ENCODE measurements around the gene MAPK10.

MAPK10 gene

DNA sequence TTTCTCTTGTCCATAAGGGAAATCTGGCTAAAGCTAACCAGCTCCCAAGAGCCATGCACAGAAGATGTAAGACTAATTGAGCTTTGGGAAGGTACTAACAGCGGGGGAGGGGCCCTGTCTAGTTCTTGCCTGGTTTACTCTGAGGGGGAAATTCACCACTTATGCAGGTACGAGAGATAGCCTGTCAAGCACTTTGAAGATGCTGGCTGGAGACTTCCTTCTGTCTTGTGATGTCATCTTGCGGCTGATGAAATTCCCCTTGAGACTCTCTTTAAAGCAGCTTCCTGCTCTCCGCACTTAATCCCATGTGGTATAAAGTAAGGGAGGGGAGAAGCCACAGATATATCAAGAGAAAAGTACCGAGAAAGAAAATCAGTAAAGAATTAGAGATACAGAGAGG lies 345.3 kb downstream of the MAPK10 start:
- TF ChIP-seq, protein P1, sequence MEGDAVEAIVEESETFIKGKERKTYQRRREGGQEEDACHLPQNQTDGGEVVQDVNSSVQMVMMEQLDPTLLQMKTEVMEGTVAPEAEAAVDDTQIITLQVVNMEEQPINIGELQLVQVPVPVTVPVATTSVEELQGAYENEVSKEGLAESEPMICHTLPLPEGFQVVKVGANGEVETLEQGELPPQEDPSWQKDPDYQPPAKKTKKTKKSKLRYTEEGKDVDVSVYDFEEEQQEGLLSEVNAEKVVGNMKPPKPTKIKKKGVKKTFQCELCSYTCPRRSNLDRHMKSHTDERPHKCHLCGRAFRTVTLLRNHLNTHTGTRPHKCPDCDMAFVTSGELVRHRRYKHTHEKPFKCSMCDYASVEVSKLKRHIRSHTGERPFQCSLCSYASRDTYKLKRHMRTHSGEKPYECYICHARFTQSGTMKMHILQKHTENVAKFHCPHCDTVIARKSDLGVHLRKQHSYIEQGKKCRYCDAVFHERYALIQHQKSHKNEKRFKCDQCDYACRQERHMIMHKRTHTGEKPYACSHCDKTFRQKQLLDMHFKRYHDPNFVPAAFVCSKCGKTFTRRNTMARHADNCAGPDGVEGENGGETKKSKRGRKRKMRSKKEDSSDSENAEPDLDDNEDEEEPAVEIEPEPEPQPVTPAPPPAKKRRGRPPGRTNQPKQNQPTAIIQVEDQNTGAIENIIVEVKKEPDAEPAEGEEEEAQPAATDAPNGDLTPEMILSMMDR (IDR thresholded peaks at IDR 0.05): no peak

DNA sequence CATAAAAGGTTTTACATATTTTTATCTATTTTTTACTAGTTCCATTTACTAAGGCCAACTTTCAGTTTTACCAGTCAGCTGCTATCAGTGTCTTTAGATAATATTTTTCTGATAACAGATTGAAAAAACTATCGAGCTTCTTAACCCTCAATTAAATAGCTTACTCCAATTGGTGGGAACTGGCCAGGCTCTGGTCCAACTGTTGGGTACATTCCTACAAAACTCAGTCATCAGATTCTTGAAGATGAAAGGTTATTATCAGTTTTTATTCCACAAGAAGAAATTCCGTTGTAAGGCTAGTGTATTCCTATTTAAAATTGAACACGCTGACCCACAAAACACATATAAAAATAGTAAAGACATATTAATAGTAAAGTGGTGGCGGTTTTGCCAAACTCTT lies 346.2 kb downstream of the MAPK10 start:
- TF ChIP-seq, protein P1 (IDR thresholded peaks at IDR 0.05): no peak

GRCh38 chr4:86011117-86011516 lies 348.7 kb downstream of the MAPK10 start:
- TF ChIP-seq, protein P1 (IDR thresholded peaks at IDR 0.05): no peak

DNA sequence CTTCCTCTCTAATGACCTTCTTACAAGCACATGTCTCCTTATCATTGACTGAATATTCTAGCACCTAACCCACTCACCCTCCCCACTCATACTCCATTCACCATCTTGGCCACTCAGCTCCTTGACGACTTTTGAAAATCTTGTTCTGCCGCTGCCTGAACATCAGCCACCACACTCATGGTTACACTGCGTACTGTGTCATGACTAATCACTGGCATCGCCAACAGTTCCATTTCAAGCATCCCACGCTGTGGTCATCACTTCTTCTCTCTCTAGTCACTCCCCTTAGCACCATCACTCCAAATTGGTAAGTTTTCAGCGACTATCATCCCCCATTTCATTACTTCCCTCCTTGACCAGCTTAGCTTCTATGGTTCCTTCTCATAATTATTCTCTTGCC lies 352.8 kb downstream of the MAPK10 start:
- TF ChIP-seq, protein P1 (IDR thresholded peaks at IDR 0.05): no peak

GRCh38 chr4:86006057-86006456 lies 353.8 kb downstream of the MAPK10 start:
- TF ChIP-seq, protein P1 (IDR thresholded peaks at IDR 0.05): no peak

DNA sequence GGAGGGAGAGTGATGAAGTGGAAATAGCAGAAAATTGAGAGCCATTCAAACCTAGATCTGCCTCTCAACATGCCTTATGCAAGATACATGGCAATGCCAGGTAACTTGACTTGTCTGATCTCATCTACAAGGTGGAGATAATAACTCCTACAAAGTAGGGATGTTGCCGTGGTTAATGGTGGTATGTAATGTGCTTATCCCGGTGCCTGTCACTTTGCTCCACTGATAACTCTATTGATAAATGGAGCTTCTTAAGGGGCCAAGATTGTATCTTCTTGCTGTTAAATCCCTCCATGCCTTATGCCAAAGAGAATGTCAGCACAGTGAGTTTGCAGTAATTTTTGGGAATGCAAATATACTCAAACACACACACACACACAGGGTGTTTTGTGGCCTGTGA lies 355.8 kb downstream of the MAPK10 start:
- TF ChIP-seq, protein P1 (IDR thresholded peaks at IDR 0.05): no peak

DNA sequence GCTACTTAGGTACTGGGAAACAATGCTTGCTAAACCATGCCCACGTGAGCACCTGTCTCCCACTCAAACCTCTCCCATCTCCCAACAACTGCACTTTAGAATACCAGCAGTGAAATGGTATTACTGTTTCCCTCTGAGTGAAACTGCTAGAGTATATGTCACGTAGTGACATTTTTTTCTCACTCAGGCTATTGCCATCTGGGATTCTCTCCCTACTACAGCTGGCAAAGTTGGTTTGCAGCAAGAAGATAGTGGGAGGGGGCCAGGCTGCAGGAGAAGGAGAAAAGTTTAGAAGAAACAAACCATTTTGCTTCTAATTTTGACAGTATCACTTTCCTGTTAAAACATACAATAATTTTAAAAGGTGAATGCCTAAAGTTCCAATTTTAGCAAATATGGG lies 358.3 kb downstream of the MAPK10 start:
- TF ChIP-seq, protein P1 (IDR thresholded peaks at IDR 0.05): no peak

DNA sequence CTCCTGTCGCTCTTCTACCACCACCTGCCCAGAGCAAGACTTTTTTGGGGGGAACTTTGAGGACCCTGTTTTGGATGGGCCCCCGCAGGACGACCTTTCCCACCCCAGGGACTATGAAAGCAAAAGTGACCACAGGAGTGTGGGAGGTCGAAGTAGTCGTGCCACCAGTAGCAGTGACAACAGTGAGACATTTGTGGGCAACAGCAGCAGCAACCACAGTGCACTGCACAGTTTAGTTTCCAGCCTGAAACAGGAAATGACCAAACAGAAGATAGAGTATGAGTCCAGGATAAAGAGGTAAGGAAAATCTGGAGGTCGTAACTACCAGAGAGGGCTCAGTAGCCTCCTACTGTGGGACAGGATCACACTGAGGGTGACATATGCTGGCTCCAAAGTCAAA lies 364.5 kb downstream of the MAPK10 start:
- TF ChIP-seq, protein P1 (IDR thresholded peaks at IDR 0.05): no peak

Measured in LNCAP (cell line).